A549 (cell line): Measurements from ENCODE around the gene CERK. TPM values are rescaled to one million over a fixed set of nuclear protein-coding genes. Genes with fewer than 3 reads are reported as not detected.

Experiments
- ATAC-seq, 2 experiments: fragments of 200-7000 bp in 1 of 2; fragments of >200 bp in 1 of 2; cut with Nextera tagmentation in 1 of 2; cut with Tn5 transposase in 1 of 2; 3 replicates each; pipeline versions ENCODE4 v1.8.0 to v1.9.1; 2018 to 2020; ENCODE audit warnings: mild to moderate bottlenecking in 1 of 2, moderate library complexity in 1 of 2
- CTCF ChIA-PET: fragments of 300-600 bp; sonication (Branson Sonifier 250); formaldehyde crosslinking; extraction: SDS; loops from one replicate; lab custom pipeline; 2021; ENCODE audit warnings: antibody characterized with exemption, inconsistent platforms; lab: Yijun Ruan, JAX
- POLR2A ChIA-PET: fragments of 350-600 bp; formaldehyde crosslinking; extraction: SDS; loops from one replicate; lab custom pipeline; 2021; ENCODE audit warnings: antibody characterized with exemption, inconsistent platforms; lab: Yijun Ruan, JAX
- DNase-seq, 2 experiments: peaks; one replicate each; pipeline versions ENCODE4 v3.0.0 to v3.0.0-alpha.2; 2011 to 2016; ENCODE audit warnings: low read depth in 1 of 2, low spot score in 1 of 2
- FAIRE-seq: peaks from 2 replicates; lab custom pipeline; 2011; peaks lifted over from hg19 to GRCh38; lab: Jason Lieb, UNC
- H3K27ac ChIP-seq, 2 experiments: fragments of >200 bp; sonication (Bioruptor Twin); formaldehyde crosslinking; 3 replicates each; pipeline ENCODE4 v1.5.1; 2016 to 2017
- H3K4me1 ChIP-seq: fragments of >200 bp; sonication (Bioruptor Twin); formaldehyde crosslinking; 3 replicates; pipeline ENCODE4 v1.6.1; 2016
- H3K4me2 ChIP-seq: fragments of >200 bp; sonication (Bioruptor Twin); formaldehyde crosslinking; 3 replicates; pipeline ENCODE4 v1.6.1; 2016
- H3K4me3 ChIP-seq: fragments of >200 bp; sonication (Bioruptor Twin); formaldehyde crosslinking; 3 replicates; pipeline ENCODE4 v1.5.1; 2016
- H3K9me3 ChIP-seq: fragments of >200 bp; sonication (Bioruptor Twin); formaldehyde crosslinking; 3 replicates; pipeline ENCODE4 v1.6.1; 2016
- BHLHE40 ChIP-seq: IDR thresholded peaks from 2 replicates; pipeline ENCODE4 v1.6.1; 2012; ENCODE audit warnings: low read depth, low read length, inconsistent platforms
- CBX2 ChIP-seq: fragments of 200-600 bp; sonication (generic); IDR thresholded peaks from 2 replicates; pipeline ENCODE4 v1.6.1; 2016; ENCODE audit warnings: low read depth, mild to moderate bottlenecking, borderline replicate concordance
- EHMT2 ChIP-seq: fragments of 200-600 bp; sonication (generic); IDR thresholded peaks from 2 replicates; pipeline ENCODE4 v1.6.1; 2016; ENCODE audit warnings: antibody characterized with exemption, low read depth, mild to moderate bottlenecking, moderate library complexity
- EP300 ChIP-seq, 2 experiments: fragments of >200 bp; sonication (Bioruptor Twin); formaldehyde crosslinking; IDR thresholded peaks; 2 replicates in 1 of 2; 3 replicates in 1 of 2; pipeline ENCODE4 v1.6.1; 2016 to 2017
- ESRRA ChIP-seq: fragments of 150-350 bp; IDR thresholded peaks from 2 replicates; pipeline ENCODE4 v1.6.1; 2014; ENCODE audit warnings: mild to moderate bottlenecking, low read length, borderline replicate concordance
- GATA3 ChIP-seq: IDR thresholded peaks from 2 replicates; pipeline ENCODE4 v1.6.1; 2012; ENCODE audit warnings: borderline replicate concordance
- HDAC2 ChIP-seq: fragments of 200-600 bp; sonication (generic); IDR thresholded peaks from 2 replicates; pipeline ENCODE4 v1.6.1; 2016
- HOXA7 ChIP-seq: fragments of 250-450 bp; sonication (Bioruptor Pico); IDR thresholded peaks from 2 replicates; pipeline ENCODE4 v1.5.0; 2020; ENCODE audit warnings: mild to moderate bottlenecking, moderate library complexity
- HOXB13 ChIP-seq: fragments of 250-450 bp; sonication (Bioruptor Pico); IDR thresholded peaks from 2 replicates; pipeline ENCODE4 v1.5.0; 2020; ENCODE audit warnings: low read depth, mild to moderate bottlenecking, moderate library complexity
- HOXB5 ChIP-seq: fragments of 250-450 bp; sonication (Bioruptor Pico); IDR thresholded peaks from 2 replicates; pipeline ENCODE4 v1.5.0; 2020; ENCODE audit warnings: mild to moderate bottlenecking, moderate library complexity
- JUNB ChIP-seq: fragments of >200 bp; sonication (Bioruptor Twin); formaldehyde crosslinking; IDR thresholded peaks from 2 replicates; pipeline ENCODE4 v1.6.1; 2016
- KDM1A ChIP-seq: fragments of 200-600 bp; sonication (generic); IDR thresholded peaks from 2 replicates; pipeline ENCODE4 v1.6.1; 2016; ENCODE audit warnings: low read depth, mild to moderate bottlenecking
- MAZ ChIP-seq: fragments of 150-350 bp; IDR thresholded peaks from 2 replicates; pipeline ENCODE4 v1.6.1; 2014; ENCODE audit warnings: antibody characterized with exemption, low read depth, low read length, borderline replicate concordance
- NPAS2 ChIP-seq: fragments of 250-450 bp; sonication (Bioruptor Pico); IDR thresholded peaks from 2 replicates; pipeline ENCODE4 v1.8.0; 2022; ENCODE audit warnings: mild to moderate bottlenecking, moderate library complexity, borderline replicate concordance
- NR3C1 ChIP-seq: fragments of >200 bp; sonication (Bioruptor Twin); formaldehyde crosslinking; IDR thresholded peaks from 3 replicates; pipeline ENCODE4 v1.6.1; 2017
- POLR2AphosphoS2 ChIP-seq: conservative IDR thresholded peaks from 2 replicates; pipeline ENCODE4 v1.6.1; 2012; ENCODE audit warnings: low read length, improper control_type of control experiment, inconsistent platforms
- RAD21 ChIP-seq, 2 experiments: fragments of >200 bp in 1 of 2; sonication (Bioruptor Twin) in 1 of 2; formaldehyde crosslinking in 1 of 2; IDR thresholded peaks in 1 of 2; conservative IDR thresholded peaks in 1 of 2; 2 replicates in 1 of 2; 3 replicates in 1 of 2; pipeline ENCODE4 v1.6.1; 2012 to 2018; ENCODE audit warnings: inconsistent platforms in 1 of 2
- RCOR1 ChIP-seq: fragments of 150-350 bp; IDR thresholded peaks from 2 replicates; pipeline ENCODE4 v1.6.1; 2014; ENCODE audit warnings: antibody characterized with exemption, low read length, low read depth
- REST ChIP-seq: fragments of 200-600 bp; sonication (generic); IDR thresholded peaks from 2 replicates; pipeline ENCODE4 v1.6.1; 2016; ENCODE audit warnings: antibody characterized with exemption, mild to moderate bottlenecking, moderate library complexity
- RNF2 ChIP-seq: fragments of 200-600 bp; sonication (generic); IDR thresholded peaks from 2 replicates; pipeline ENCODE4 v1.6.1; 2016; ENCODE audit warnings: low read depth, mild to moderate bottlenecking, antibody characterized with exemption, moderate library complexity, borderline replicate concordance
- SMC3 ChIP-seq: fragments of >200 bp; sonication (Bioruptor Twin); formaldehyde crosslinking; IDR thresholded peaks from 3 replicates; pipeline ENCODE4 v1.6.1; 2018; ENCODE audit warnings: inconsistent platforms
- TFCP2L1 ChIP-seq: fragments of 250-450 bp; sonication (Bioruptor Pico); IDR thresholded peaks from 2 replicates; pipeline ENCODE4 v1.5.0; 2021; ENCODE audit warnings: mild to moderate bottlenecking
- ZC3H11A ChIP-seq: fragments of 450-650 bp; IDR thresholded peaks from 2 replicates; pipeline ENCODE4 v1.6.1; 2014; ENCODE audit warnings: antibody characterized with exemption, mild to moderate bottlenecking
- ZFP36 ChIP-seq: fragments of 450-650 bp; IDR thresholded peaks from 2 replicates; pipeline ENCODE4 v1.6.1; 2014; ENCODE audit warnings: borderline replicate concordance; ENCODE audit not compliant: partially characterized antibody
- ZNF302 ChIP-seq: fragments of 250-450 bp; sonication (Bioruptor Pico); IDR thresholded peaks from 2 replicates; pipeline ENCODE4 v1.9.0; 2021; ENCODE audit warnings: inconsistent platforms, mild to moderate bottlenecking, moderate library complexity
- WGBS: methylation state at CpG from one replicate; pipeline ENCODE4 v1.1.6; 2017; ENCODE audit errors: missing lambda C conversion rate; 5-methylcytosine and 5-hydroxymethylcytosine counted together
- polyA plus RNA-seq, 4 experiments: library from polyadenylated mRNA; depleted of rRNA in 3 of 4; stranded (reverse); fragments of >200 nt; fragmentation: RNase III in 1 of 4; extraction: RNeasy Plus Mini Kit Qiagen cat#74134 plus additional on column Dnase treatment in 1 of 4; gene quantifications; 2 replicates in 3 of 4; 3 replicates in 1 of 4; pipeline ENCODE4 v1.2.3, GENCODE V29; 2011 to 2017
- TF ChIP-seq, protein P1 (sequence below): fragments of 250-450 bp; sonication (Bioruptor Pico); IDR thresholded peaks from 2 replicates; pipeline ENCODE4 v1.5.0; 2021; ENCODE audit warnings: mild to moderate bottlenecking, moderate library complexity, borderline replicate concordance
- TF ChIP-seq, protein P2 (sequence below): fragments of >200 bp; sonication (Bioruptor Twin); formaldehyde crosslinking; IDR thresholded peaks from 3 replicates; pipeline ENCODE4 v1.5.1; 2016

The CERK gene
- polyA plus RNA-seq, 2 of the 4 experiments (the other 2 are of a cell fraction): 13.1 to 15.6 TPM

DNA sequence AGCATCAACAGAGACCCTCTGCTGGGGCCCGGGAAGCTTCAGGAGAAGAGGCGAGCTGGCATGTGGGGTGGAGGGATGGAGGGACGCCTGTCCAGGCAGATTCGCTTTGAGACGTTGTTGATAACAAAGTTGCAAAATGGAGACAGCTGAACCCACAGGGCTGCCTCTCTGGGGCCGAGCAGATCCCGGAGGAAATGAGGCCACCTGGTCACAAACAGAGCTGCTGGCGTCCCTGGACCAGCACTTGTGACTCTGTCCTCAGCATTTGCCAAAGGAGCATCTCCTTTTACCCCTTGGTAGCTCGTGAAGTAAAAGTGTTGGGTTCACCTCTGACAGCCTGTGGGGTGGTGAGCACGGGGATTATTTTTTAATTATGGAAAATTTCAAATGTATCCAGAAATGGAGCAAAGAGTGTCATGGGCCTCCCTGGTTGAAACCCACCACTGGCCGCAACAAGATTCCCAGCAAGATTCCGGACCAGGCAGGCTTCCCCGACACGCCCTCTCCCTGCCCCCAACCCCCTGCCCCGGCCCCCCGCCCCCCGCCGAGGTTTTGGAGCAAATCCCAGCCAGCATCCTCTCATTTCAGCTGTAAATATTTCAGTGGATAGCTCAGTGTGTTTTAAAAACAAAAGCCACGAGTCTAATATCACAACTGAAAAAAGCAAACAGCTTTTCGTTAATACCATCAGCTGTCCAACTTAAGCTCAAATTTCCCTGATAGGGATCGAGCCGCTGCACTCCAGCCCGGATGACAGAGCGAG is 97.6 kb downstream of the CERK start:
- no peaks in the 10 kb centered on the region for H3K9me3 ChIP-seq
- no peak overlapping the region for H3K4me3 ChIP-seq
- ChIA-PET POLR2A (no interaction called here), CTCF (interaction anchor here (0.8 to 1.3 kb wide), 2 partner anchors 27 to 285 kb away, joined by 3 read pairs; no protein-coding TSS in a partner anchor)
- FAIRE-seq: no peak
- TF ChIP-seq ESRRA (no peak), NPAS2 (CRISPR knock-in tag) (no peak), HOXA7 (CRISPR knock-in tag) (no peak), CBX2 (no peak), BHLHE40 (no peak), TFCP2L1 (CRISPR knock-in tag) (no peak), NR3C1 (no peak), GATA3 (no peak), HDAC2 (no peak), HOXB13 (CRISPR knock-in tag) (no peak), ZFP36 (no peak), SMC3 (no peak), RNF2 (no peak), RCOR1 (no peak)
- TF ChIP-seq, protein P1, sequence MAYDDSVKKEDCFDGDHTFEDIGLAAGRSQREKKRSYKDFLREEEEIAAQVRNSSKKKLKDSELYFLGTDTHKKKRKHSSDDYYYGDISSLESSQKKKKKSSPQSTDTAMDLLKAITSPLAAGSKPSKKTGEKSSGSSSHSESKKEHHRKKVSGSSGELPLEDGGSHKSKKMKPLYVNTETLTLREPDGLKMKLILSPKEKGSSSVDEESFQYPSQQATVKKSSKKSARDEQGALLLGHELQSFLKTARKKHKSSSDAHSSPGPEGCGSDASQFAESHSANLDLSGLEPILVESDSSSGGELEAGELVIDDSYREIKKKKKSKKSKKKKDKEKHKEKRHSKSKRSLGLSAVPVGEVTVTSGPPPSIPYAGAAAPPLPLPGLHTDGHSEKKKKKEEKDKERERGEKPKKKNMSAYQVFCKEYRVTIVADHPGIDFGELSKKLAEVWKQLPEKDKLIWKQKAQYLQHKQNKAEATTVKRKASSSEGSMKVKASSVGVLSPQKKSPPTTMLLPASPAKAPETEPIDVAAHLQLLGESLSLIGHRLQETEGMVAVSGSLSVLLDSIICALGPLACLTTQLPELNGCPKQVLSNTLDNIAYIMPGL (CRISPR knock-in tag): no peak
- DNase-seq: no peak
- no peak overlapping the region for H3K27ac ChIP-seq
- WGBS: 86% methylated on average over 20 of the region's 24 CpGs
- peaks cover 6% of the 10 kb centered on the region; the same call in 2 of the 3 replicates for H3K4me1 ChIP-seq
- no peak overlapping the region for H3K4me2 ChIP-seq
- ATAC-seq: no peak

DNA sequence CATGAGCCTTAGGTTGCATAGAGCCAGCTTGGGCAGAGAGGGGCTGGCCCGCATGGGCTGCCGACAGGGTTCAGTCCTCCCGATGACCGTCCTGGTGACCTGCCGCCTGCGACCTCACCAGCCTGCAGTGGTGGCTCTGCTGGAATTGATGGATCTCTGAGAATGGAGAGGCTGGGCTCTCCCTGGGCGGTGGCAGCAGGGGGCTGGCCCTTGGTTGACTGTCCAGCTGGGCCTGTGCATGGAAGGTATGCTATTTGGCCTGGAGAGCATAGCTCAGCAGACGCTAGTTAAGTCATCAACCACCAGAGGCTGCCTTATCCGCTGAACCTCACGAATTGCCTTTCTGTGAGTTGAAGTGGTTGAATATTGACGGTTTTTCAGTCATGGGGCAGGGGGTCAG is 98.2 kb downstream of the CERK start:
- Histone ChIP-seq H3K4me3 (no peak overlapping the region), H3K9me3 (no peaks in the 10 kb centered on the region), H3K4me2 (no peak overlapping the region), H3K27ac (no peak overlapping the region), H3K4me1 (peaks cover 13% of the 10 kb centered on the region)
- WGBS: 92% methylated on average over 10 of the region's 11 CpGs
- ChIA-PET CTCF (interaction anchor here (1.3 kb wide), 1 partner anchor 26 kb away, joined by 3 read pairs; no protein-coding TSS in a partner anchor), POLR2A (no interaction called here)
- ATAC-seq (no peak), DNase-seq (no peak), FAIRE-seq (no peak)
- TF ChIP-seq EHMT2 (no peak), KDM1A (no peak), JUNB (no peak), RAD21 (conservative IDR thresholded peaks at IDR 0.05 in 1 of 2, IDR thresholded peaks at IDR 0.05 in 1 of 2) (no peak), POLR2AphosphoS2 (no peak), ZNF302 (CRISPR knock-in tag) (no peak), NPAS2 (CRISPR knock-in tag) (no peak), RCOR1 (no peak), ZC3H11A (no peak), HOXB5 (CRISPR knock-in tag) (no peak), ZFP36 (no peak), NR3C1 (no peak), REST (no peak), MAZ (no peak), EP300 (IDR thresholded peaks at IDR 0.05) (no peak)
- TF ChIP-seq, protein P2, sequence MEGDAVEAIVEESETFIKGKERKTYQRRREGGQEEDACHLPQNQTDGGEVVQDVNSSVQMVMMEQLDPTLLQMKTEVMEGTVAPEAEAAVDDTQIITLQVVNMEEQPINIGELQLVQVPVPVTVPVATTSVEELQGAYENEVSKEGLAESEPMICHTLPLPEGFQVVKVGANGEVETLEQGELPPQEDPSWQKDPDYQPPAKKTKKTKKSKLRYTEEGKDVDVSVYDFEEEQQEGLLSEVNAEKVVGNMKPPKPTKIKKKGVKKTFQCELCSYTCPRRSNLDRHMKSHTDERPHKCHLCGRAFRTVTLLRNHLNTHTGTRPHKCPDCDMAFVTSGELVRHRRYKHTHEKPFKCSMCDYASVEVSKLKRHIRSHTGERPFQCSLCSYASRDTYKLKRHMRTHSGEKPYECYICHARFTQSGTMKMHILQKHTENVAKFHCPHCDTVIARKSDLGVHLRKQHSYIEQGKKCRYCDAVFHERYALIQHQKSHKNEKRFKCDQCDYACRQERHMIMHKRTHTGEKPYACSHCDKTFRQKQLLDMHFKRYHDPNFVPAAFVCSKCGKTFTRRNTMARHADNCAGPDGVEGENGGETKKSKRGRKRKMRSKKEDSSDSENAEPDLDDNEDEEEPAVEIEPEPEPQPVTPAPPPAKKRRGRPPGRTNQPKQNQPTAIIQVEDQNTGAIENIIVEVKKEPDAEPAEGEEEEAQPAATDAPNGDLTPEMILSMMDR: no peak
